ENCODE data around the gene NR2C1. TPM values are rescaled to one million over a fixed set of nuclear protein-coding genes. Genes with fewer than 3 reads are reported as not detected.
A peak's percentile ranks its signal among the peaks of the same experiment; 100 is the strongest.

The NR2C1 gene
- total and polyA plus RNA-seq, 3 donors from 2014 or later, result 66.3 to 114 (median 102) TPM

GRCh38 chr12:95003213-95003920 is 70.1 kb downstream of the NR2C1 start, which contains the start of gene NDUFA12:
NDUFA12 (minus strand) TSS chr12:95003697; CDS start chr12:95003680, 17 bp downstream.
- Histone ChIP-seq H3K36me3 (ENCODE audit: low read depth, missing control alignments) (no peaks in the 10 kb centered on the region), H3K4me3 (peak within 1 kb of the TSS; percentile 60 to 94), H3K27me3 (no peaks in the 10 kb centered on the region), H3K27ac (peak within 1 kb of the TSS; percentile 59 to 91), H3K4me1 (no peaks in the 10 kb centered on the region), H3K9me3 (no peaks in the 10 kb centered on the region)
- TF ChIP-seq POLR2A (IDR thresholded peaks at IDR 0.05) (no peak), CTCF (IDR thresholded peaks at IDR 0.05) (no peak)
- WGBS, 2 donors, result 1% methylated on average over 19 to 34 of the region's 34 CpGs
- peak; percentile 97 for DNase-seq
- intact Hi-C loops (cut with DNase I; ENCODE audit: low total_unique reads), result no loop called here

- Histone ChIP-seq H3K36me3 (ENCODE audit: low read depth, missing control alignments) (no peaks in the 10 kb centered on the region), H3K4me3 (peak overlapping the region; percentile 60 to 94), H3K4me1 (no peaks in the 10 kb centered on the region), H3K9me3 (no peaks in the 10 kb centered on the region), H3K27me3 (no peaks in the 10 kb centered on the region), H3K27ac (peak overlapping the region; percentile 59 to 91)
- TF ChIP-seq CTCF (IDR thresholded peaks at IDR 0.05), result no peak
- TF ChIP-seq POLR2A (IDR thresholded peaks at IDR 0.05), result no peak
- 17 to 23% methylated on average over 3 of the region's 3 CpGs for WGBS, 2 donors
- intact Hi-C loops (cut with DNase I; ENCODE audit: low total_unique reads), result no loop called here
- no peak for DNase-seq
These were observed 70.7 kb downstream of the NR2C1 start for GRCh38 chr12:95002754-95003153.

GRCh38 chr12:94998326-94998725 is 75.1 kb downstream of the NR2C1 start:
- intact Hi-C loops (cut with DNase I; ENCODE audit: low total_unique reads), result no loop called here
- no peaks in the 10 kb centered on the region for H3K27me3 ChIP-seq
- WGBS, 2 donors, result 75 to 76% methylated on average over 4 of the region's 4 CpGs
- H3K4me3 ChIP-seq, result no peak overlapping the region
- H3K9me3 ChIP-seq, result no peaks in the 10 kb centered on the region
- no peaks in the 10 kb centered on the region for H3K36me3 ChIP-seq (ENCODE audit: low read depth, missing control alignments)
- TF ChIP-seq CTCF (IDR thresholded peaks at IDR 0.05) (no peak), POLR2A (IDR thresholded peaks at IDR 0.05) (no peak)
- H3K27ac ChIP-seq, result no peak overlapping the region
- no peaks in the 10 kb centered on the region for H3K4me1 ChIP-seq
- DNase-seq, result no peak

- Histone ChIP-seq H3K4me3 (no peak overlapping the region), H3K36me3 (ENCODE audit: low read depth, missing control alignments) (no peaks in the 10 kb centered on the region), H3K4me1 (no peaks in the 10 kb centered on the region), H3K9me3 (no peaks in the 10 kb centered on the region), H3K27me3 (no peaks in the 10 kb centered on the region), H3K27ac (no peak overlapping the region)
- DNase-seq, result no peak
- TF ChIP-seq CTCF (IDR thresholded peaks at IDR 0.05) (no peak), POLR2A (IDR thresholded peaks at IDR 0.05) (no peak)
- intact Hi-C loops (cut with DNase I; ENCODE audit: low total_unique reads), result no loop called here
These were observed 75.7 kb downstream of the NR2C1 start for GRCh38 chr12:94997726-94998125.

GRCh38 chr12:94997061-94997460 is 76.4 kb downstream of the NR2C1 start:
- Histone ChIP-seq H3K27ac (no peak overlapping the region), H3K36me3 (ENCODE audit: low read depth, missing control alignments) (no peaks in the 10 kb centered on the region), H3K27me3 (no peaks in the 10 kb centered on the region), H3K4me3 (no peak overlapping the region), H3K4me1 (no peaks in the 10 kb centered on the region), H3K9me3 (no peaks in the 10 kb centered on the region)
- no peak for DNase-seq
- no peak for TF ChIP-seq CTCF (IDR thresholded peaks at IDR 0.05)
- no peak for TF ChIP-seq POLR2A (IDR thresholded peaks at IDR 0.05)
- intact Hi-C loops (cut with DNase I; ENCODE audit: low total_unique reads), result no loop called here
- WGBS, 2 donors, result 91 to 92% methylated on average over 6 of the region's 6 CpGs

Measured in testis (tissue), 3 donors.